GM19035 (cell line): Measurements from ENCODE around the gene HOXB2.
"Not testable (repeated sequence)": the region's sequence is repeated elsewhere in the genome, so short reads cannot be mapped to it uniquely, and the experiment has no call there.

Experiments
- ATAC-seq: cut with Tn5 transposase; IDR thresholded peaks from one replicate; pipeline ENCODE4 v1.9.1; 2021; ENCODE audit not compliant: unreplicated experiment

The HOXB2 gene

GRCh38 chr17:48542114-48542656, 2.7 kb downstream of the HOXB2 start:
- ATAC-seq: no peak

- no peak for ATAC-seq
Observed at GRCh38 chr17:48541577-48542113, 3.3 kb downstream of the HOXB2 start.

DNA sequence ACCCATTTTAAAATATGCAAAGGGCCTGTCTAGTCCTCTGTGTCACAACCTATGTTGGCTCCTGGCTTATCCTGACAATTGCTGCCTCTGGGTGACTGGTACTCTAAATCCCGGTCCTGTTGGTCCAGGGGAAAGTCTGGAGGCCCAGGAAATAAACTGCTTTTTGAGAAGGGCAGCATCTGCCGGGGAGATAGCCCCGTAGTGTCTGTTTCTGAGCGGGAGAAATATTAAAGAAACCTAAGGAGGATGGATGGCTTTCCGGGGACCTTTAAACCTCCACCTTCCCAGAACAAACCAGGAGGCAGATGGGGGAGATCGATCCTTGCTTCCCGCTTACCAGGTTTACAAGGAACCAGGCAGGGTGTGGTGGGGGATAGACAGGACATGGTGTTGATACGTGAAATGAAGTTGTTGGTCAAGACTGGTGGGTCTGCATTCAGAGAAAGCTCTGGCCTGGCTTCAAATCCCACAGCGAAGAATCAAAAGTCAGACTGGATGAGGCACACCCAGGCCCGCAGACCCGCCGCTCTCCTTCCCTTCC, 3.8 kb downstream of the HOXB2 start:
- no peak for ATAC-seq

DNA sequence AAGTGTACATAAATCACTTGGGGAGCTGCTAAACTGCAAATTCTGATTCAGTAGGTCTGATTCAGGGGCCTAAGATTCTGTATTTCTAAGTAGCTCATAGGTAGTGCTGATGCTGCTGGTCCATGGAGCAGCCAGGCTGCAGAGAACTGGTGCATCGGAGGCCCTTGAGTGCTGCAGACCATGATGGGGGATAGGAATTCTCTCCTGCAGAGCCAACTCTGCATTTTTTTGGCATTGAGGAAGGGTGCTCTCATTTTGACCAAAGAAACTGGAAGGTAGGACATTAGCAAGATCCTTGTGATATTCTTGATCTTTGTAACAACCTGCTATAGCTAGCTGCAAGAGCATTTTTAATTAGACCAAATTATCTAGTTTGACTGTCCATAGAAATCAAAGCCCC, 4.7 kb downstream of the HOXB2 start:
- ATAC-seq: no peak

GRCh38 chr17:48539177-48539576, 5.7 kb downstream of the HOXB2 start:
- ATAC-seq: no peak

DNA sequence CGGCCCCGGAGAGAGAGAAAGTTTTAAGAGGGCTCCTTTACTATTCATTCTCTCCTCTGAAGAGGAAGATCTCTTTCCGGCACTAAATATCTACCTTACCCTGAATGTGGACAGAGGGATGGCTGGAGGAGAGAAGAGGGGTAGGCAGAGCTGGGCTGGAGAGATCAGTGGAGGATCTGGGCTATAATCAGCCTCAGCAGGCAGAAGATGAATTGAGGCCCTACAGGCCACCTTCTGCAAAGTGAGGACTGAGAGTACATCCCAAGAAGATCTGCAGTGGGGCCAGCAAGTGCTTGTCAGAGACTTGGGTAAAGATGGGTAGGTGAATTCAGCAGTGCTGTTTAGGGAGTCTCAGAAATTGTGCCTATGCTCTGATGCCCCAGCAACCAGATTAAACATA, 7.6 kb downstream of the HOXB2 start:
- no peak for ATAC-seq

DNA sequence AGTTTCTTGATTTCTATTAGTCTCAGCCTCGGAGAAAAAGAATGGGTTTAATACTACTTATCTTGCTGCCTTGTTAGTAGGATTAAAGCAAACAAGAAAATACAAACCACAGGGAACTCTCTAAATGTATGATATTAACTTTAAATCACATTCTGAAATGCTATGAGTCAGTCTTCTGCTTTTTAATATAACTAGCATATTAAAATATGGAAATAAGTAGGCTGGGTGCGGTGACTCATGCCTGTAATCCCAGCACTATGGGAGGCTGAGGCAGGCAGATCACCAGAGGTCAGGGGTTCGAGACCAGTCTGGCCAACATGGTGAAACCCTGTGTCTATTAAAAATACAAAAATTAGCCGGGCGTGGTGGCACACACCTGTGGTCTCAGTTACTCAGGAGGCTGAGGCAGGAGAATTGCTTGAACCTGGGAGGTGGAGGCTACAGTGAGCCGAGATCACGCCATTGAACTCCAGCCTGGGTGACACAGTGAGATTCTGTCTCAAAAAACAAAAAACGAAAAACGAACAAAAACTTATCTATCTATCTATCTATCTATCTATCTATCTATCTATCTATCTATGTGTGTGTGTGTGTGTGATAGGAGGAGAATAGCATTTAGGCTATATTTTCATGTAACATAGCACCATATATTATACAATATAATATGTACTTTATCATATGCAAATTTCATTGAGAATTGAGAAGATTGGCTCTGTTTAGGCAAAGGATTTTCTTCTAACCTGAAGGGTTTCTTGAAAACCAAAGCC, 8.9 kb downstream of the HOXB2 start:
- not testable (repeated sequence) for ATAC-seq

GRCh38 chr17:48532261-48532660, 12.6 kb downstream of the HOXB2 start:
- ATAC-seq: no peak

GRCh38 chr17:48530887-48531272, 14.0 kb downstream of the HOXB2 start, which contains the start of gene HOXB1:
Gene HOXB1, minus strand, starts transcription at chr17:48531011. Its CDS starts 107 bp downstream, at chr17:48530904.
- no peak for ATAC-seq

- no peak for ATAC-seq
Observed at GRCh38 chr17:48530208-48530886, 14.6 kb downstream of the HOXB2 start.

DNA sequence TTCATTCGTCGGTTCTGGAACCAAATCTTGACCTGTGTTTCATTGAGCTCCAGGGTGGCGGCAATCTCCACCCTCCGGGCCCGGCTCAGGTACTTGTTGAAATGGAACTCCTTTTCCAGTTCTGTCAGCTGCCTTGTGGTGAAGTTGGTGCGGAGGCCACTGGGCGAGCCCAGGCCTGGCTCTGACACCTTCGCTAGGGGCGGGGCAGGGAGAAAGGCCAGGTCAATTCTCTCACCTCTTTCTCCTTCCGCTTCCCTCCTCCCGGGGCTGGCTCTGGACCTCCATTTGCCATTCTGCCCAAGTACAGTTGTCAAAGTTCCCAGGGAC, 15.3 kb downstream of the HOXB2 start:
- no peak for ATAC-seq

DNA sequence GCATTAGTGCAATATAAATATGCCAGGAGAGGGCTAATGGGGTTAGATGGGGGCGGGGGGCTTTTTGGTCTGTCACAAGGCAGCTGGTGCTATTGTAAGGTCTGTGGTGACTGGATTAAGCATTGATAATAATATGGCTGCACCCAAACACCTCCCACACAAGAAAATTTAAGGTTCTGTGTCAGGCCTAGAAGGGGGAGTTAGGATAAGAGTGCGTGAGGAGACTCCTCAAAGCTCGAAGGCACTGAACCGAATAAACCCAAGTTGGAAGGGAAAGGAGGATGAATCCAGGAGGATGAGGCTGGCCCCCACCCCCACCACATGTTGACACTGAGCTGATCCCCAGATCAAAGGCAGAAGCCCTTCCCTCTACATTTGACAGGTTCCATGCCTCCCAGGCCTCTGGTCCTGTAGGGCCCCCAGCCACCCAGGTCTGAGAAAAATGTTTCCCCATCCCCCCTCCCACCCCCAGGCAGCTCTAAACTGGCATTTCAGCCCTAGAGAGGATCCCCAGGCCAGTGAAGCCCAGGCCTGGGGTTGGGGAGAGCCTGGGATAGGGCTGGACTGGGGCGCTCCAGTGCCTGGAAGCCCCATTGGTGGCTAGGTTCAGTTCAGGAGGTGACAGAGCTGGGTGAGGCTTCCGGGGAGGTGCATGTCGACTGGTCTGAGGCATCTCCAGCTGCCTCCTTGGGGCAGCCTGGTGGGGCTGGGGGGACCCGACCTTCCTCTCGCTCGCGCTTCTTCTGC, 15.8 kb downstream of the HOXB2 start:
- ATAC-seq: no peak

- no peak for ATAC-seq
Observed at GRCh38 chr17:48528153-48528935, 16.6 kb downstream of the HOXB2 start.

- no peak for ATAC-seq
Observed at GRCh38 chr17:48527547-48527932, 17.4 kb downstream of the HOXB2 start.

- ATAC-seq: no peak
Observed at GRCh38 chr17:48526608-48527546, 18.0 kb downstream of the HOXB2 start.

DNA sequence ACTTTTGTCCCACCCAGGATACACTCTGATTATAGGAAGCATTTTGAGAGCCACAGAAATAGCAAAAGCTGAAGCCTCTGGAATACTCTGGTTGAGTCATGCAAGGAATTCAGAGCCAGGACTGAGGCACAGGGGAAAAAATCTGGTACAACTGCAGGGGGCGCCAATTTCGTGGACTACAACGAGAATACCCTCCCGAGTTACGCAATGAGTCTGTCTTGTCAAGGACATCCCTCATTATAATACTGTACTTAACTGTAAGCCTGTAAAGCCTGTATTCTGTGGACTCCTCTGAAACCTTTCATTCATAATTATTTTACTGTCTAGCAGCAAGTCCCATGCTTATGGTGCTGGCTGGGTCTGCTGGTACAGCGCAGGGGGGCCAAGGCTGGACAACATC, 21.9 kb downstream of the HOXB2 start:
- ATAC-seq: no peak

DNA sequence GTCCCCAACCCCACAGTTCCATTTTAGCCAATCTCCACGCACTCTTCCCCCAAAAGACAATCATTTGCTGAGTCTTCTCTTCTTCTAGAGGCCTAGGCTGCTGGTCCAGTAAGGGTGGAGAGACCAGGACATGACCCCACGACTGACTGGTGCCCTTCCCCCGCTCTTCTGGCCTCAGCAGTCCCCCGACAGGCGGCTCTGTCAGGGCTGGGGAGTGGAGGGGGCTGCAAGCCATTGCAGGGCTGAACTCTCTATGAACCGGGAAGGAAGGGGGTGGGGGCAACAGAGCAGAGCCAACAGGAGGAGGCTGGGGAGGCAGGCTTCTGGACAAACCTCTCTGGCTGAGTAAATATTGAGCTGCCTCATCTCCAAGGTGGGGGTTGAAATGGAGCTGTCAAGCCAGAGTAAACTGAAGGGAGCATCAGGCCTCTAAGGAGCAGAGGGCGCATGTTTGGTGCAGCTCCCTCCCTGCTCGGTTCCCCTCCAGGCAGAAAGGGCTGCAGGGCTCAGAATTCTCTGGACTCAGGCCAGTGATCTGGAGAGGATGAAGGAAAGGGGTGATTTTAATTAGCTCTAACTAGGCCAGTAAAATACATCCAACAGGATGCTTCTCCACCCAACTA, 22.8 kb downstream of the HOXB2 start:
- no peak for ATAC-seq

DNA sequence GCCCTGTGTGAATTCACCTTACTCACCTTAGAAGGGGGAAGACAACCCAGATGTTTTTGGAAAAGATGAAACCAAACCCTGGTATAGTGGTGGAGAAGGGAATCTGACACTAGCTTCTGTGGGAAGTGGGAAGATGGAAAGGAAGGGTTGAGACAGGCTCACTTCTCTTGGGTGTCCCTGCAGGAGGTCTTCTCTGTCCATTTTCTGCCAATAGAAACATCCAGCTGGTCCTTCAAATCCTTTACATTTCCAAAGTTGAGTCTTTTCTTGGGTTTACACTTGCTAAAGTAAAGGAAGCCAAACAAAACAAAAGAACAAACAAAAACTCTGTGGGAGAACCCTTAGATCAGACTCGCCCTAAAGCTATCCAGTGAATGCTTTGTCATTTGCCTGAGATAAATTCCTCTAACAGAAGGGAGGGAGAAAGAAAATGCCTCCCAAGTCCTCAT, 24.3 kb downstream of the HOXB2 start:
- no peak for ATAC-seq

- ATAC-seq: no peak
Observed at GRCh38 chr17:48519427-48519826, 25.5 kb downstream of the HOXB2 start.
